ENCODE data around the gene TOMM22. TPM values are rescaled to one million over a fixed set of nuclear protein-coding genes. Genes with fewer than 3 reads are reported as not detected.

Gene TOMM22
- total RNA-seq, 1 experiment from 2014 or later: 56.5 TPM

- DNase-seq (ENCODE audit: low read depth): no peak
Observed at GRCh38 chr22:38733724-38734381, 52.1 kb downstream of the TOMM22 start.

- DNase-seq (ENCODE audit: low read depth): no peak
Observed at GRCh38 chr22:38734421-38735100, 52.8 kb downstream of the TOMM22 start.

Other genes starting within 250 kb of the TOMM22 start
- gene KCNJ4, start 226.8 kb upstream of the TOMM22 start, total RNA-seq (2014; rRNA removed; shearing (Covaris generic)): under 0.01 TPM in 1 of 2 replicates, not detected in the other
- gene KDELR3, start 213.9 kb upstream of the TOMM22 start, total RNA-seq (2014; rRNA removed; shearing (Covaris generic)): 75.3 and 82.1 TPM in 2 replicates
- 354 and 483 TPM in 2 replicates for gene DDX17, start 175.6 kb upstream of the TOMM22 start, total RNA-seq (2014; rRNA removed; shearing (Covaris generic))
- gene DMC1, start 111.8 kb upstream of the TOMM22 start, total RNA-seq (2014; rRNA removed; shearing (Covaris generic)): 0.12 and 0.20 TPM in 2 replicates
- gene FAM227A, start 25.6 kb upstream of the TOMM22 start, total RNA-seq (2014; rRNA removed; shearing (Covaris generic)): 1.3 and 2.3 TPM in 2 replicates
- gene CBY1, start 25.3 kb upstream of the TOMM22 start, total RNA-seq (2014; rRNA removed; shearing (Covaris generic)): 14.1 and 19.7 TPM in 2 replicates
- gene JOSD1, start 19.0 kb downstream of the TOMM22 start, total RNA-seq (2014; rRNA removed; shearing (Covaris generic)): 46.5 and 62.0 TPM in 2 replicates
- 15.6 and 16.3 TPM in 2 replicates for gene GTPBP1, start 24.0 kb downstream of the TOMM22 start, total RNA-seq (2014; rRNA removed; shearing (Covaris generic))
- gene SUN2, start 74.0 kb downstream of the TOMM22 start, total RNA-seq (2014; rRNA removed; shearing (Covaris generic)): 47.8 and 69.2 TPM in 2 replicates
- gene DNAL4, start 112.2 kb downstream of the TOMM22 start, total RNA-seq (2014; rRNA removed; shearing (Covaris generic)): 8.3 and 9.5 TPM in 2 replicates
- gene NPTXR, start 162.1 kb downstream of the TOMM22 start, total RNA-seq (2014; rRNA removed; shearing (Covaris generic)): 0.12 and 0.39 TPM in 2 replicates
- gene CBX6, start 190.3 kb downstream of the TOMM22 start, total RNA-seq (2014; rRNA removed; shearing (Covaris generic)): 14.5 and 23.5 TPM in 2 replicates